HepG2 (cell line): ENCODE measurements around the gene IRF2BPL. TPM values are rescaled to one million over a fixed set of nuclear protein-coding genes. Genes with fewer than 3 reads are reported as not detected.

Experiments
- AHDC1 ChIP-seq: sonication (generic); formaldehyde crosslinking; IDR thresholded peaks from 2 replicates; pipeline ENCODE4 v1.5.1; 2020; ENCODE audit warnings: mild to moderate bottlenecking, missing genetic modification reagents, borderline replicate concordance
- DDIT3 ChIP-seq: sonication (generic); formaldehyde crosslinking; IDR thresholded peaks from 2 replicates; pipeline ENCODE4 v1.4.0; 2020; ENCODE audit warnings: mild to moderate bottlenecking, missing genetic modification reagents
- ELF4 ChIP-seq: sonication (generic); formaldehyde crosslinking; IDR thresholded peaks from 2 replicates; pipeline ENCODE4 v1.5.0; 2020; ENCODE audit warnings: missing genetic modification reagents, mild to moderate bottlenecking, moderate library complexity, borderline replicate concordance
- ETV5 ChIP-seq: IDR thresholded peaks from 2 replicates; pipeline ENCODE4 v1.6.1; 2018; ENCODE audit warnings: missing biosample characterization, missing genetic modification reagents, inconsistent platforms, borderline replicate concordance
- POLR2A ChIP-seq, 2 experiments: IDR thresholded peaks; 2 replicates each; pipeline ENCODE4 v1.6.1; 2011; ENCODE audit warnings: low read depth in 2 of 2, low read length in 2 of 2, mild to moderate bottlenecking in 1 of 2, moderate library complexity in 1 of 2; ENCODE audit not compliant: insufficient read depth in 1 of 2
- SNAPC5 ChIP-seq: sonication (generic); formaldehyde crosslinking; IDR thresholded peaks from 2 replicates; pipeline ENCODE4 v1.8.1; 2023; ENCODE audit warnings: mild to moderate bottlenecking, missing genetic modification reagents, borderline replicate concordance
- SRSF9 ChIP-seq: fragments of 200-400 bp; formaldehyde crosslinking; IDR thresholded peaks from 2 replicates; pipeline ENCODE4 v1.6.1; 2018; ENCODE audit warnings: borderline replicate concordance, mild to moderate bottlenecking, low read depth, low read length; ENCODE audit not compliant: insufficient read depth, poor library complexity, severe bottlenecking
- TFAP4 ChIP-seq: sonication (generic); IDR thresholded peaks from 2 replicates; pipeline ENCODE4 v1.6.1; 2016; ENCODE audit warnings: low read depth, borderline replicate concordance
- TGIF2 ChIP-seq: IDR thresholded peaks from 2 replicates; pipeline ENCODE4 v1.6.1; 2016; ENCODE audit warnings: control low read depth, missing compliant biosample characterization
- UBTF ChIP-seq: sonication (generic); formaldehyde crosslinking; IDR thresholded peaks from 2 replicates; pipeline ENCODE4 v1.4.0; 2020; ENCODE audit warnings: mild to moderate bottlenecking, missing genetic modification reagents
- ZNF275 ChIP-seq: sonication (generic); formaldehyde crosslinking; IDR thresholded peaks from 2 replicates; pipeline ENCODE4 v1.8.0; 2022; ENCODE audit warnings: missing genetic modification reagents, mild to moderate bottlenecking, inconsistent platforms, borderline replicate concordance
- ZNF614 ChIP-seq: IDR thresholded peaks from 2 replicates; pipeline ENCODE4 v1.6.1; 2018; ENCODE audit warnings: missing biosample characterization, missing genetic modification reagents, inconsistent platforms, borderline replicate concordance
- polyA plus RNA-seq, 8 experiments: library from polyadenylated mRNA; depleted of rRNA in 3 of 8; stranded (reverse) in 7 of 8; unstranded in 1 of 8; fragments of >200 nt; fragmentation: Illumina TruSeq in 4 of 8; extraction: Trizol in 4 of 8; gene quantifications; 2 replicates each; pipeline versions ENCODE4 v1.2.1 to v1.2.3, GENCODE V29; 2011 to 2016; ENCODE audit warnings: low read depth in 4 of 8, missing spikeins in 1 of 8, mixed read lengths in 1 of 8; ENCODE audit not compliant: insufficient read depth in 1 of 8
- total RNA-seq, 5 experiments: library from RNA; depleted of rRNA; stranded (reverse); fragments of >200 nt; fragmentation: Illumina TruSeq; extraction: Trizol; gene quantifications; 2 replicates each; pipeline ENCODE4 v1.2.3, GENCODE V29; 2016; ENCODE audit warnings: low read depth in 1 of 5

The IRF2BPL gene
- total and polyA plus RNA-seq, 2 of the 13 experiments (the other 11 are each of a cell fraction or from before 2014, with no cell fraction given): 6.6 to 8.4 TPM

GRCh38 chr14:77024171-77024691 lies 4.3 kb downstream of the IRF2BPL start (continued):
- TF ChIP-seq AHDC1 (CRISPR knock-in tag) (0 out of 2 replicates have a peak, but pooled peaks have one; percentile 27), SRSF9 (no peak), UBTF (CRISPR knock-in tag) (peak; percentile 5; the same call in 1 of the 2 replicates), POLR2A (IDR thresholded peaks at IDR 0.05; ENCODE audit: insufficient read depth in 1 of 2, low read depth in 2 of 2, low read length in 2 of 2) (0 out of 4 replicates have a peak, but pooled peaks of 1 of the 2 experiments have one; percentile 12), SNAPC5 (no peak), ZNF275 (CRISPR knock-in tag) (0 out of 2 replicates have a peak, but pooled peaks have one; percentile 31), DDIT3 (CRISPR knock-in tag) (no peak), ELF4 (CRISPR knock-in tag) (no peak), TFAP4 (peak; percentile 49; the same call in 1 of the 2 replicates), ZNF614 (no peak), TGIF2 (0 out of 2 replicates have a peak, but pooled peaks have one; percentile 6), ETV5 (CRISPR knock-in tag) (peak; percentile 10; the same call in 1 of the 2 replicates)
